Hematopoietic multipotent progenitor cell treated with erythropoietin and hydrocortisone succinate and interleukin-3 and kit ligand, for 17 days (in vitro differentiated cells): Measurements from ENCODE around the gene AOC1.
"Not testable (repeated sequence)": the region's sequence is repeated elsewhere in the genome, so short reads cannot be mapped to it uniquely, and the experiment has no call there.

Source experiments
- DNase-seq: peaks from one replicate; pipeline ENCODE4 v3.0.0-alpha.2; 2015; ENCODE audit warnings: low spot score

The AOC1 gene

DNA sequence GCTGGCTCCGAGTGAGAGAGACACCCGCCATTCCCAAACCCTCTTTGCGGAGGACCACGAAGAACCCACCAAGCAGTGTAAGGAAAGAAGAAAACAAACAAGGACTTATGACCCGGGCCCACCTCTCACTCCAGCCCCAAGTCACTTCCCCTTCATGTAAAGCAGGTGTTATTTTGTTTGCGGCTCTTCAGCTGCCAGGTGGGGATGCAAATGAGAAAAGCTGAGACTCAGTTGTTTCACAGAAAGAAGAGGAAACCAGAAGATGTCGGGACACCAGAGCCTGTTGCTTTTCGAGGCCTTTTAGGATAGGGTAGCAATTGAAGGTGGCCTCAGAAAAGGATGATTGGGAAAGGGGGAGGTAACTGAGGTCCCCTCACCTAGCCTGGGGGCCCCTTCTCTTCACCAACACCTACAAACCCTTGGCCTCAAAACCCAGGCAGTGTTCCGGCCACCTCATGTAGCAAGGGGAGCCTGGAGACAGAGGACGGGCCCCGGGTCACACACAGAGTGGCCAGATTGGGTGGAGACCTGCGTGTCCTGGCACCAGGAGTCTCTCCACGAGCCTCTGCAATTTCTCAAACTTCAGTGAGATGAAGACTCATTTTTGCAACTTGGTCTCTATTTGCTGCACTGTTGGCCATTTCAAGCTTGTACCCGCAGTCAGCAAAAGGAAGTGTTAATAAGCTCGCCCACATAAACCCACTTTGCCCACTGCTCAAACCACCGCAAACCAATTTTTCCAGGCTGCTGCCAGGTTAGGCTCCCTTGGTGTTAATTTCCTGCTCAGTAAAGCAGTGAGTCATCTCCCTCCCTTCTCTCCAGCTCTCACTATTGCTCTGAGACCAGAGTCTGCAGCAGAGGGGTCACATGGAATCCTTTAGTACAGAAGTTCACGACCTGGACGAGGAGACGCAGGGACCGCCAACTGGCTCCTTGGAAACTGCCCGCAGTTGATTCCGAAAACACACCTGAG, 45.5 kb downstream of the AOC1 start:
- DNase-seq: no peak

GRCh38 chr7:150898475-150899011, 46.2 kb downstream of the AOC1 start:
- peak; percentile 75 for DNase-seq

DNA sequence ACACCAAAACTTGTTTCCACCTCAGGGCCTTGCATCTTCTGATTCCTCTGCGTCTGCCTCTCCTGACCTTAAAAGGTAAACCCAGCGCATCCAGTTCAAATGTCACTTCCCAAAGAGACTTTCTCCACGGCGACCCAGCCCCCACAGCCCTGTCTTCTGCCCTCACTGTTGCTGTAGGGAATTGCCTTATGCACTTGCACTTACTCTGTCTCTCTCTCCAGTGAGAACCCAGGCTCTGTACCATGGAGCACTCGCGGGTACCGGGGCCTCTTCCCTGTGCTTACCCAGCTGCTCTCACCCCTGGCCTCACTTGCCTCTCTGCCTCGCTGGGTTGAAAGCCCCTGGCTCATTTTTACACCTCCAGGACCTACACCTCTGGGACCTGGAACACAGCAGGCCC, 48.4 kb downstream of the AOC1 start:
- DNase-seq: no peak

DNA sequence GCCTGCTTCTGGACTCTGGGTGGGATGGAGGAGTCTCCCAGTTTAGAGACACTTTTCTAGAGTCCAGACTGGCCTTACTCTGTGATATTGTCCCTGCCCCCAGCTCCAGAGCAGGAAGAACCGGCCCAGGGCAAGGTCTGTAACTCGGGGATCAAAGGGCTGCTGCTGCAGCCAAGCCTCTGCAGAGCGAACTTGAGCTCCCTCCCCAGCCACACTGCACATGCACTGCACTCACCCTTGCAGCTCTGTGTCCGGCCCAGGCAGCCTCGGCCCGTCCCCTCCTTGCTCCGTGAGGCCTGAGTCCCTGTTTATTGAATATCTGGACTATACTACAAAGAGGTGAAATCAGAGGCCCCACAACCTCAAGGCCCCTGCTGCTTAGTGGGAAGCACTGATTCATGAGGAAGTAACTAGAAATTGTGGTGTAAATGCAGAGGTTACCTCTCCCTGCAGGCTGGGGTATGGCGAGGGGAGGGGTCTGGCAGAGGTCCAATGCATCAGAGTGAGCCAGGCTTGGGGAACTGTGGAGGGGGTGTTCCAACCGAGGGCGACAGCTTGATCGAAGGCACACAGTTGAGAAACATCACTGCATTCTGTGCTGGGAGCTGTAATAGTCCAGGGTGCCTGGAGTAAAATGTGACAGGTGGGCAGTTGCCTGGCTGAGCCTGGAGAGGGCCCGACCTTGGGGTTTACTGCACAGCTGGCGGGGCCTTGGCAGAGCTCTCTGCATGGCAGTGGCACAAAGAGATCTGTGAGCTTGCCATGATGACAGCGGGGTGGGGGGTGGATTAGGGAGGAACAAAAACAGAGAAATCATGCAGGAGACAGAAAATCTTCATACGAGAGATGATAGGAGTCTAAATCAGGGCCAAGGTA, 49.1 kb downstream of the AOC1 start:
- no peak for DNase-seq

GRCh38 chr7:150902078-150903033, 50.0 kb downstream of the AOC1 start:
- DNase-seq: no peak

DNA sequence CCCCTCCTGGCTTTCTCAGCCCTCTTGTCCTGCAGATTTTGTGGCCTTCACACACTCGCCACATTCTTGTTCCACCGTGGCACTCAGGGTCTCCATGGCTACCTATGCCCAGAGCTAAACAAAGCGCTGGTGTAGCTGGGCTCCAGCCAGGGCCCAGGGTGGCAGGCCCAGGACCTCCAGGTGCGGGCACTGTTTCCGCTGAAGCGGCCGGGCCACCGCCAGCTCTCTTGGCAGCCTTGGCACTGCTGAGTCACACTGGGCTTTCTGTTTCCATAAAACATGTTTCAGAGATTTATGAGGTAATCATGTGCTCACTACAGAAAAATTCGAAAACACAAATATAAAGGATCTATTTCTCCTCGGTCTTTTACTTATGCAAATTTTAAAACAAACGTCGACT, 51.3 kb downstream of the AOC1 start:
- no peak for DNase-seq

DNA sequence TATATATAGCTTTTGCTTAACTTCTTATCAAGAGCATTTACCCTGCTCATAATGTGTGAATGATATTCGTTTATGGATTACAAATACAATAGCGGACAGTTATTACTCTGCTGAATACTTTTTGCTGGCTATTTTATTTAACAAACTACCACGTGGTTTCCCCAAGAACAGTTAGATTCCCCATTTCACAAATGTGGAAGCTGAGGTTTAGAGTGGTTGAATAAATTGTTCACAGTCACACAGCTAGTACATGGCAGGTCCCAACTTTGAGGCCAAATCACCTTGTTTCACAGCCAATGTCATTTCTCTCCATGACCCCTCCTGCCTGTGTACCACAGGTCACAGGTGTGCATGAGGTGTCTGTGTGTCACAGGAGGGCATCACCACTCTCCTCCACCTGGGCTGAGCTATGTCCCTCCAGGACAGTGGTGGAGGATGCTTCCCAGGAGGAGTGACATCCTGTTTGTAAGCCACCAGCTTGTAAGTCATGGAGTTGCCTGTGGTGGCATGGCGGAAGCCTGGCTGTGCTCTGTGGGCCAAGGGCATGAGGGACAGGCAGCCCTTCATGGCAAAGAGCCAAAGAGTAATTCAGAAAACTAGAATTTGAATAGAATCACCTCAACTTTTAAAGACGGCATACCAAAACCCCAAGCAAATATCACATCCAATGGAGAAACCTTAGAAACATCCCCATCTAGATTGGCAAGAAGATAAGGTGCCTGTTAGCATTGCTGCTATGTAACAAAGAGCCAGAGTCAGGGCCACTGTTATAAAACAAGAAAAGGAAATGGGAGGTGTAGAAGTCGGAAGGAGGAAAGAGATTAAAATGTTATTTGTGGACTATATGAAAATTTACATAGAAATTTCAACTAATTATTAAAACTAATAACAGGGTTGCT, 51.9 kb downstream of the AOC1 start:
- DNase-seq: no peak

DNA sequence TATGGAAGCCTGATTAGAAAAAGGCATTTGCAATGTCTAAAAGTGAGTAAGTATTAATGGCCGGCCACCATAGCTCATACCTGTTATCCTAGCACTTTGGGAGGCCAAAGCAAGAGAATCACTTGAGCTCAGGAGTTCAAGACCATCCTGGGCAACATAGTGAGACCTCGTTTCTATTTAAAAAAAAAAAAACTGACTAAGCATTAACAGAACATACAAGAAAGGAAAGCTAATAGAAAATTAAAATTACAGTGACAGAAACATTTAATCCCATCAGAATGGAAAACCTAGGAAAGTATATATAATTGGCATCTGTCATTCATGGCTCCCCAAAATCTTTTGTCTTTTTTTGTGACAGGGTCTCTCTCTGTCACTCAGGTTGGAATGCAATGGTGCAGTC, 55.9 kb downstream of the AOC1 start:
- DNase-seq: no peak

- no peak for DNase-seq
Observed at GRCh38 chr7:150909200-150909995, 57.1 kb downstream of the AOC1 start.

GRCh38 chr7:150910305-150910995, 58.1 kb downstream of the AOC1 start:
- not testable (repeated sequence) for DNase-seq

- no peak for DNase-seq
Observed at GRCh38 chr7:150910996-150911422, 58.7 kb downstream of the AOC1 start.
